GM15510 (cell line): ENCODE data around the gene PKN2.

Source experiments
- POLR2A ChIP-seq: IDR thresholded peaks from 3 replicates; pipeline ENCODE4 v1.6.1; 2011; ENCODE audit warnings: borderline replicate concordance; ENCODE audit not compliant: insufficient read length; ENCODE audit errors: extremely low read depth

Gene PKN2

DNA sequence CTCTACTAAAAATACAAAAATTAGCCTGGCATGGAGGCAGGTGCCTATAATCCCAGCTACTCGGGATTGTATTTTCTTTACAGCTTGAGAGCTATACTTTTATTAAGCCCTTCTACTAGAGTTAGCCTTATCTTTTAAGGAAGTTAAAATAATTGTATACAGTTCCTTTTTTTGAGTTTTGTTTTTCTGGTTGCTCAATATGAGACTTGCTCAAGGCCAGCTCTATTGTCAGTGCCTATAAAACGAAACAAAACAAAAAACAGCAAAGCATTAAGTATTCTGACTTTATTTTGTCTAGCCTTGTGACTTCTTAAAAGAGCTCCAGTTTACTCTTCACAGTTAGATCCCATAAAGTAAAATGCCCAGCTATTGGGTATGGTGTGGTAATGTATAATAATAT, 17.2 kb downstream of the PKN2 start:
- TF ChIP-seq POLR2A = no peak

DNA sequence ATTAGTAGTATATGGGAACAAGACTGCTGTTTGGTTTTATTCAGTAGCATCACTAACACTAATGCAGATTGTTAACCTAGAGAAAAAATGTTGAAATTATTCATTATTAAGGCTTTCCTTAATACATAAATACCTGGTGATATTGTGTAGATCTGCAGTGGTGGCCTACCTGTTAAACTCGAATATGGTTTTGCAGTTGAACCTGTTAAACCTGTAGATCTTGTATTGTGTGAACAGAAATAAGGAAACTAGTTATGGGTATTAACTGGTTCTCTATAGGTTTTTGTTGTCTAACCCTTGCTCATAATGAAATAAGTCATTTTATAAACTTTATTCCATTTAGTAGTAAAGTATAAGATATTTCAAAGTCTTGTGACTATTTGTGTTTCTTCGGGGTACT, 23.9 kb downstream of the PKN2 start:
- TF ChIP-seq POLR2A = no peak

- TF ChIP-seq POLR2A = no peak
Observed at GRCh38 chr1:88722492-88722891, 38.4 kb downstream of the PKN2 start.

GRCh38 chr1:88726697-88727096, 42.6 kb downstream of the PKN2 start:
- TF ChIP-seq POLR2A = no peak

- TF ChIP-seq POLR2A = no peak
Observed at GRCh38 chr1:88727205-88727604, 43.1 kb downstream of the PKN2 start.

DNA sequence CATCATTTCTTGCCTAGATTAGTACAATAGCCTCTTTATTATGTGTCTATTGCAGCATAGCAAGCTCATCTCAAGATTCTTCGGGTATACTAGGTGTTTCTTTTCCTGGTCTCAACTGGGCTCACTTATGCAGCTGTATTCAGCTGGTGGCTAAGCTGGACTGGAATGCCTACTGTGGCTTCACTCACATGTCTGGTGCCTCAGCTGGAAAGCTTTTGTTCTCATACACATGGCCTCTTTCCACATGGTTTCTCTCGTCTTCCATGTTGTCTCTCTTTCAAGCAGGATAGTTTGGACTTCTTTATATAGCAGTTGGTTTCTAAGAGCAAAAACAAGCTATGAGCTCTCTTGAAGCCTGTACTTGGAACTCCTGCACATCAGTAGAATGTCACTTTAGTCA, 45.2 kb downstream of the PKN2 start:
- TF ChIP-seq POLR2A = no peak

DNA sequence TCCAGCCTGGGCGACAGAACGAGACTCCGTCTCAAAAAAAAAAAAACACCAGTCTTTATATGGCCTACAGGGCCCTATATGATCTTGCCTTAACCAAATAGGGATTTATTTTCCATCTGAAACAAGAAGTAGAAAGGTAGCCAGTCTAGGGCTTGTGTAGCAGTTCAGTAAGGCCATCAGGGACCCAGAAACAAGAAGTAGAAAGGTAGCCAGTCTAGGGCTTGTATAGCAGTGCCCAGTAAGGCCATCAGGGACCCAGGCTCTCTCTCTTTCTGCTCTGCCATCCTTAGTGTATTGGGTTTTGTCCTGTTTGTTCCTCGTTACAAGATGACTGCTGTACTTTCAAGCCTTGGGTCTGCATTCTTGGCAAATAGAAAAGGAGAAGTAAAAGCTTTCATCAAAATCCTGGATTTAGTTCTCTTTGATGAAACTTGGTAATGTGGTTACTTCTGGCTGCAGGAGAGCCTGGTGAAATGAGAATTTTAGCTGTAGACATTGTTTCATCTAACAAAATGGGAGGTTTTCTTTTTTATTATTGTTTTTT, 46.1 kb downstream of the PKN2 start:
- no peak for TF ChIP-seq POLR2A

DNA sequence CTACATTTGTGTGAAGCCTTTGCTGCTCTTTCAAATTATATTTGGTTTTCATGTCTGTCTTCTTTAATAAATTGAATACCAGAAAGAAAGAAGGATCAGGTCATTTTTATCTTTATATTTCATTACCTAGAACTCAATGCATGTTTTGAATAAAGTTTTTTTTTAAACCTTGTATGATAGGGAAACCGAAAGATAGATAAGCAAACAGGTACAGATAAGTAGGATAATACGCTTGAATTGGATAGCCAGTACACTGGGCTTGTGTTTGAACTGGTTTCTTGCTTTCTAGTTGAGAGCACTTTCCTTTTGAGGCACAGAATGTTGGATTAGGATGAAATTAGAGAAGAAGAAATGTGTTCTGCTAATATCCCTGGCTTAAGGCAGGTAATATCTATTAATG, 46.9 kb downstream of the PKN2 start:
- no peak for TF ChIP-seq POLR2A

GRCh38 chr1:88731475-88732269, 47.6 kb downstream of the PKN2 start:
- TF ChIP-seq POLR2A = no peak

DNA sequence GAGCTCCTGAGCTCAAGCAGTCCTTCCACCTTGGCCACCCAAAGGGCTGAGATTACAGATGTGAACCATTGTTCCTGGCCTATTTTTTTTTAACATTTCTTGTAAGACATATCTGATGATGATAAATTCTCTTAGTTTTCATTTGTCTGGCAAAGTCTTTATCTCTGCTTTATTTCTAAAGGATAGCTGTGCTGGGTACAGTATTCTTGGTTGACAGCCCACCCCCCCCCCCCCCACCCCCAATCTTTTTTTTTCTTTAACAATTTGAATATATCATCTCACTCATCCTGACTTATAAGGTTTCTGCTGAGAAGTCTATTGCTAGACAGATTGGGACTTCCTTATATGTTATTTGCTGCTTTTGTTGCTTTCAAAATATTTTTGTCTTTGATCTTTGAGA, 51.3 kb downstream of the PKN2 start:
- no peak for TF ChIP-seq POLR2A

DNA sequence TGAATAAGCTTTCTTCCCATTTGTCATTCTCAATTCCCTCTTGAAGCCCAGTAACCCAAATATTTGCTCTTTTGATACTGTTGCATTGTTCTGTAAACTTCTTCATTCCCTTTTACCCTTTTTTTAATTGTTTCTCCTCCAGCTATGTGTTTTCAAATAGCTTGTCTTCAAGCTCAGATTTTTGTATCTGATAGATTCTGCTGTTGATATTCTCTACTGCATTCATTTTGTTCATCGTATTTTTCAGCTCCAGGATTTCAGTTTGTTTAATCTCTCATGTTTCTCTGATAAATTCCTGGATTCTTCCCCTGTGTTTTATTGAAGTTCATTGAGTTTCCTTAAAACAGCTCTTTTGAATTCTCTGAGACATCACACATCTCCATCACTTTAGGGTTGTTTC, 51.8 kb downstream of the PKN2 start:
- no peak for TF ChIP-seq POLR2A

DNA sequence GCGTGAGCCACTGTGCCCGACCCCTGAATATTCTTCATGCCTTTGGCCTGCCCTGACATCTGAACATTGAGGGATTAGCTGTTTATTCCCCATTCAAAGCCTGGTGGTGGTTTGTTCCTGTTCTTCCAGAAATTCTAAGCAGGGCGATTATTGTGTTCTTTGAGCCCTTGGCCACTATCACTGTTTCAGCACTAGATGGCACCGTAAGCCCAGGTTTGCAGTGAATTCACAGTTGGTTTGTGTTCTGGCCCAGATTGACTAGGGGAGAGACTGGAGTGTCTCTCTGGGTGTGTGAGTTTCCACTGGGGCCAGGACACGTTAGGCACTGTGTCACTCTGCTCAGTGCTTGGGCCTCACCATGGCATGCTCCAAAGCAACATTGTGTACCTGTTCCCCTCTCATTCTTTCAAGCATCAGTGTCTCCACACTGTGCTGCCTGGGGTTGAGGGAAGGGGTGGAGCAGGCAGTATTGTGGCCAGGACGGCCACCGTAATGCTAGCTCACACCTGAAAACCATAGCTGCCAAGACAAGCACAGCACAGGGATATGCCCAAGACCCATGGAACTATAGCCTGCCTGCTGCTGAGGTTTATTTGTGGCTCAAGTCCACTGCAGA, 52.7 kb downstream of the PKN2 start:
- TF ChIP-seq POLR2A = no peak

GRCh38 chr1:88737338-88737927, 53.4 kb downstream of the PKN2 start:
- no peak for TF ChIP-seq POLR2A

- TF ChIP-seq POLR2A = no peak
Observed at GRCh38 chr1:88740784-88741183, 56.7 kb downstream of the PKN2 start.

- TF ChIP-seq POLR2A = no peak
Observed at GRCh38 chr1:88741413-88741812, 57.3 kb downstream of the PKN2 start.

- no peak for TF ChIP-seq POLR2A
Observed at GRCh38 chr1:88742531-88742930, 58.5 kb downstream of the PKN2 start.
